Measurements from ENCODE around the gene STAU1.
"Not testable (repeated sequence)": the region's sequence is repeated elsewhere in the genome, so short reads cannot be mapped to it uniquely, and the experiment has no call there.

The STAU1 gene

GRCh38 chr20:49187851-49188641, at the start of gene STAU1:
TSS of gene STAU1 (minus strand) at chr20:49188334. CDS start at chr20:49166201, 22,133 bp downstream.
- Mint-ChIP-seq H3K27me3 (no peaks in the 10 kb centered on the region), H3K9me3 (no peaks in the 10 kb centered on the region), H3K4me1 (peaks cover 32% of the 10 kb centered on the region), H3K4me3 (peak within 1 kb of the TSS; percentile 84 to 91), H3K27ac (peak within 1 kb of the TSS; percentile 94 to 98)
- DNase-seq = peak; percentile 92 to 95
- ATAC-seq = peak; percentile 95

- H3K27ac Mint-ChIP-seq = peak overlapping the region in 1 of 2 donors; percentile 17
- no peaks in the 10 kb centered on the region for H3K27me3 Mint-ChIP-seq
- no peak for DNase-seq
- ATAC-seq = no peak
- H3K4me3 Mint-ChIP-seq = no peak overlapping the region
- H3K9me3 Mint-ChIP-seq = no peaks in the 10 kb centered on the region
- H3K4me1 Mint-ChIP-seq = peaks cover 7% of the 10 kb centered on the region
These were observed 49.4 kb upstream of the STAU1 start for GRCh38 chr20:49237531-49237930.

GRCh38 chr20:49236301-49236700, 48.2 kb upstream of the STAU1 start:
- DNase-seq = no peak
- no peak for ATAC-seq
- peaks cover 7% of the 10 kb centered on the region for H3K4me1 Mint-ChIP-seq
- no peak overlapping the region for H3K27ac Mint-ChIP-seq
- H3K27me3 Mint-ChIP-seq = no peaks in the 10 kb centered on the region
- H3K9me3 Mint-ChIP-seq = no peaks in the 10 kb centered on the region
- no peak overlapping the region for H3K4me3 Mint-ChIP-seq

- Mint-ChIP-seq H3K27me3 (no peaks in the 10 kb centered on the region), H3K9me3 (no peaks in the 10 kb centered on the region), H3K27ac (peak overlapping the region in 1 of 2 donors; percentile 50), H3K4me1 (peaks cover 20% of the 10 kb centered on the region), H3K4me3 (no peak overlapping the region)
- ATAC-seq (no peak), DNase-seq (no peak)
These were observed 46.7 kb upstream of the STAU1 start for GRCh38 chr20:49234831-49235230.

- no peak overlapping the region for H3K27ac Mint-ChIP-seq
- peaks cover 20% of the 10 kb centered on the region for H3K4me1 Mint-ChIP-seq
- H3K27me3 Mint-ChIP-seq = no peaks in the 10 kb centered on the region
- no peak overlapping the region for H3K4me3 Mint-ChIP-seq
- H3K9me3 Mint-ChIP-seq = no peaks in the 10 kb centered on the region
- ATAC-seq (no peak), DNase-seq (no peak)
These were observed 45.1 kb upstream of the STAU1 start for GRCh38 chr20:49233226-49233625.

- no peak overlapping the region for H3K4me3 Mint-ChIP-seq
- no peaks in the 10 kb centered on the region for H3K9me3 Mint-ChIP-seq
These were observed 43.3 kb upstream of the STAU1 start for GRCh38 chr20:49231471-49231870.

GRCh38 chr20:49230561-49231133, 42.5 kb upstream of the STAU1 start:
- H3K27me3 Mint-ChIP-seq = no peaks in the 10 kb centered on the region

More at GRCh38 chr20:49231471-49231870, 43.3 kb upstream of the STAU1 start:
- no peaks in the 10 kb centered on the region for H3K27me3 Mint-ChIP-seq
- H3K4me1 Mint-ChIP-seq = peaks cover 20% of the 10 kb centered on the region
- H3K27ac Mint-ChIP-seq = no peak overlapping the region
- ATAC-seq (no peak), DNase-seq (no peak)

GRCh38 chr20:49230021-49230420, 41.9 kb upstream of the STAU1 start:
- Mint-ChIP-seq H3K27ac (peak overlapping the region in 1 of 2 donors; percentile 71), H3K27me3 (no peaks in the 10 kb centered on the region), H3K4me1 (peaks cover 24% of the 10 kb centered on the region), H3K9me3 (no peaks in the 10 kb centered on the region), H3K4me3 (no peak overlapping the region)
- ATAC-seq = no peak
- DNase-seq = no peak

More at GRCh38 chr20:49230561-49231133, 42.5 kb upstream of the STAU1 start:
- H3K4me1 Mint-ChIP-seq = peaks cover 22% of the 10 kb centered on the region
- ATAC-seq (no peak), DNase-seq (no peak)
- no peaks in the 10 kb centered on the region for H3K9me3 Mint-ChIP-seq
- H3K27ac Mint-ChIP-seq = peak overlapping the region; percentile 55 to 95
- H3K4me3 Mint-ChIP-seq = no peak overlapping the region

GRCh38 chr20:49229381-49229780, 41.2 kb upstream of the STAU1 start:
- ATAC-seq (no peak), DNase-seq (no peak)
- H3K27ac Mint-ChIP-seq = peak overlapping the region in 1 of 2 donors; percentile 65
- H3K4me1 Mint-ChIP-seq = peaks cover 18% of the 10 kb centered on the region
- no peak overlapping the region for H3K4me3 Mint-ChIP-seq
- H3K9me3 Mint-ChIP-seq = no peaks in the 10 kb centered on the region
- no peaks in the 10 kb centered on the region for H3K27me3 Mint-ChIP-seq

- no peak for ATAC-seq
- Mint-ChIP-seq H3K27ac (no peak overlapping the region), H3K4me1 (peaks cover 18% of the 10 kb centered on the region), H3K27me3 (no peaks in the 10 kb centered on the region), H3K4me3 (no peak overlapping the region), H3K9me3 (no peaks in the 10 kb centered on the region)
- no peak for DNase-seq
These were observed 40.5 kb upstream of the STAU1 start for GRCh38 chr20:49228676-49229075.

- DNase-seq = no peak
- no peak for ATAC-seq
- H3K9me3 Mint-ChIP-seq = no peaks in the 10 kb centered on the region
- no peak overlapping the region for H3K4me3 Mint-ChIP-seq
- peaks cover 21% of the 10 kb centered on the region for H3K4me1 Mint-ChIP-seq
- H3K27me3 Mint-ChIP-seq = no peaks in the 10 kb centered on the region
- H3K27ac Mint-ChIP-seq = peak overlapping the region in 1 of 2 donors; percentile 61
These were observed 37.8 kb upstream of the STAU1 start for GRCh38 chr20:49225896-49226295.

GRCh38 chr20:49219924-49220831, 32.0 kb upstream of the STAU1 start:
- no peaks in the 10 kb centered on the region for H3K9me3 Mint-ChIP-seq
- peaks cover 28% of the 10 kb centered on the region for H3K4me1 Mint-ChIP-seq
- H3K27me3 Mint-ChIP-seq = no peaks in the 10 kb centered on the region
- no peak for ATAC-seq
- no peak for DNase-seq
- H3K27ac Mint-ChIP-seq = peak overlapping the region; percentile 95 to 99
- H3K4me3 Mint-ChIP-seq = peak overlapping the region; percentile 77 to 98

GRCh38 chr20:49219091-49219923, 31.2 kb upstream of the STAU1 start, which contains the start of gene DDX27:
TSS of gene DDX27 (plus strand) at chr20:49219416. CDS start at chr20:49219449, 33 bp downstream.
- H3K27ac Mint-ChIP-seq = peak within 1 kb of the TSS; percentile 95 to 99
- peaks cover 28% of the 10 kb centered on the region for H3K4me1 Mint-ChIP-seq
- DNase-seq (peak; percentile 95 to 97), ATAC-seq (peak; percentile 96)
- H3K27me3 Mint-ChIP-seq = no peaks in the 10 kb centered on the region
- H3K9me3 Mint-ChIP-seq = no peaks in the 10 kb centered on the region
- H3K4me3 Mint-ChIP-seq = peak within 1 kb of the TSS; percentile 77 to 98

GRCh38 chr20:49218739-49219090, 30.6 kb upstream of the STAU1 start:
- H3K4me1 Mint-ChIP-seq = peaks cover 28% of the 10 kb centered on the region
- H3K9me3 Mint-ChIP-seq, ATAC-seq, H3K27me3 Mint-ChIP-seq: not testable (repeated sequence)
- peak in 1 of 2 donors; percentile 5 for DNase-seq
- H3K4me3 Mint-ChIP-seq = peak overlapping the region; percentile 77 to 98
- H3K27ac Mint-ChIP-seq = peak overlapping the region; percentile 64 to 99

Measured in stimulated activated naive CD8-positive, alpha-beta T cell treated with anti-CD3 and anti-CD28 coated beads, Interleukin-15, amount 100 ng/mL, for 72 hours (primary cell).